Mucosa of stomach (tissue), 1 donor: ENCODE data around the gene B9D1.
A peak's percentile ranks its signal among the peaks of the same experiment; 100 is the strongest.
"Not testable (repeated sequence)": the region's sequence is repeated elsewhere in the genome, so short reads cannot be mapped to it uniquely, and the experiment has no call there.

Source experiments
- H3K27me3 ChIP-seq: one replicate; pipeline ENCODE4 v1.7.0; 2013; ENCODE audit warnings: mild to moderate bottlenecking, low read length; ENCODE audit not compliant: control insufficient read depth, insufficient read depth
- H3K36me3 ChIP-seq: one replicate; pipeline ENCODE4 v1.7.0; 2013; ENCODE audit warnings: low read length; ENCODE audit not compliant: control insufficient read depth, insufficient read depth
- H3K4me1 ChIP-seq: one replicate; pipeline ENCODE4 v1.7.0; 2013; ENCODE audit warnings: mild to moderate bottlenecking, low read length; ENCODE audit not compliant: control insufficient read depth, insufficient read depth
- H3K4me3 ChIP-seq: one replicate; pipeline ENCODE4 v1.7.0; 2013; ENCODE audit warnings: low read length
- H3K9ac ChIP-seq: one replicate; pipeline ENCODE4 v1.7.0; 2013; ENCODE audit warnings: mild to moderate bottlenecking, low read length, moderate library complexity
- H3K9me3 ChIP-seq: one replicate; pipeline ENCODE4 v1.7.0; 2013; ENCODE audit warnings: mild to moderate bottlenecking, low read length, moderate library complexity; ENCODE audit not compliant: control insufficient read depth
- donor health status: Pancreatic carcinoma.

The B9D1 gene

GRCh38 chr17:19359856-19360255 is 2.7 kb downstream of the B9D1 start:
- Histone ChIP-seq H3K9me3 (no peaks in the 10 kb centered on the region), H3K36me3 (peaks cover 5% of the 10 kb centered on the region), H3K9ac (no peak overlapping the region), H3K4me1 (peaks cover 7% of the 10 kb centered on the region), H3K27me3 (no peaks in the 10 kb centered on the region), H3K4me3 (no peak overlapping the region)

- no peak overlapping the region for H3K4me3 ChIP-seq
- peaks cover 7% of the 10 kb centered on the region for H3K4me1 ChIP-seq
- H3K9me3 ChIP-seq, result no peaks in the 10 kb centered on the region
- peaks cover 5% of the 10 kb centered on the region for H3K36me3 ChIP-seq
- H3K27me3 ChIP-seq, result no peaks in the 10 kb centered on the region
- no peak overlapping the region for H3K9ac ChIP-seq
Observed at GRCh38 chr17:19359151-19359550, 3.4 kb downstream of the B9D1 start.

- peaks cover 5% of the 10 kb centered on the region for H3K36me3 ChIP-seq
- H3K9me3 ChIP-seq, result no peaks in the 10 kb centered on the region
- no peak overlapping the region for H3K4me3 ChIP-seq
- no peak overlapping the region for H3K9ac ChIP-seq
- H3K4me1 ChIP-seq, result peaks cover 7% of the 10 kb centered on the region
- H3K27me3 ChIP-seq, result no peaks in the 10 kb centered on the region
Observed at GRCh38 chr17:19357761-19358160, 4.8 kb downstream of the B9D1 start.

- no peak overlapping the region for H3K4me3 ChIP-seq
- peaks cover 7% of the 10 kb centered on the region for H3K4me1 ChIP-seq
- H3K36me3 ChIP-seq, result peaks cover 5% of the 10 kb centered on the region
- no peaks in the 10 kb centered on the region for H3K27me3 ChIP-seq
- no peak overlapping the region for H3K9ac ChIP-seq
- no peaks in the 10 kb centered on the region for H3K9me3 ChIP-seq
Observed at GRCh38 chr17:19357351-19357750, 5.2 kb downstream of the B9D1 start.

- Histone ChIP-seq H3K9me3 (no peaks in the 10 kb centered on the region), H3K9ac (no peak overlapping the region), H3K27me3 (no peaks in the 10 kb centered on the region), H3K36me3 (peaks cover 5% of the 10 kb centered on the region), H3K4me1 (no peaks in the 10 kb centered on the region), H3K4me3 (no peak overlapping the region)
Observed at GRCh38 chr17:19354748-19355147, 7.8 kb downstream of the B9D1 start.

GRCh38 chr17:19353401-19353800 is 9.1 kb downstream of the B9D1 start:
- not testable (repeated sequence) for H3K9ac ChIP-seq, H3K27me3 ChIP-seq, H3K9me3 ChIP-seq, H3K36me3 ChIP-seq, H3K4me1 ChIP-seq, H3K4me3 ChIP-seq

- Histone ChIP-seq H3K36me3 (no peaks in the 10 kb centered on the region), H3K4me3 (no peak overlapping the region), H3K9me3 (no peaks in the 10 kb centered on the region), H3K4me1 (peaks cover 29% of the 10 kb centered on the region), H3K9ac (no peak overlapping the region), H3K27me3 (no peaks in the 10 kb centered on the region)
Observed at GRCh38 chr17:19348806-19349205, 13.7 kb downstream of the B9D1 start.

GRCh38 chr17:19348081-19348650 is 14.4 kb downstream of the B9D1 start:
- H3K9ac ChIP-seq, result no peak overlapping the region
- no peaks in the 10 kb centered on the region for H3K36me3 ChIP-seq
- no peak overlapping the region for H3K4me3 ChIP-seq

GRCh38 chr17:19347323-19348080 is 15.0 kb downstream of the B9D1 start:
- no peaks in the 10 kb centered on the region for H3K36me3 ChIP-seq
- peaks cover 29% of the 10 kb centered on the region for H3K4me1 ChIP-seq
- H3K27me3 ChIP-seq, result no peaks in the 10 kb centered on the region
- H3K4me3 ChIP-seq, result no peak overlapping the region
- H3K9me3 ChIP-seq, result no peaks in the 10 kb centered on the region
- H3K9ac ChIP-seq, result peak overlapping the region; percentile 29

More at GRCh38 chr17:19348081-19348650, 14.4 kb downstream of the B9D1 start:
- Histone ChIP-seq H3K4me1 (peaks cover 29% of the 10 kb centered on the region), H3K27me3 (no peaks in the 10 kb centered on the region), H3K9me3 (no peaks in the 10 kb centered on the region)

GRCh38 chr17:19346351-19347255 is 15.9 kb downstream of the B9D1 start:
- H3K4me1 ChIP-seq, result peaks cover 29% of the 10 kb centered on the region
- no peak overlapping the region for H3K4me3 ChIP-seq
- no peak overlapping the region for H3K9ac ChIP-seq

GRCh38 chr17:19345486-19346350 is 16.8 kb downstream of the B9D1 start:
- Histone ChIP-seq H3K27me3 (no peaks in the 10 kb centered on the region), H3K4me3 (no peak overlapping the region), H3K9ac (no peak overlapping the region), H3K9me3 (no peaks in the 10 kb centered on the region), H3K36me3 (no peaks in the 10 kb centered on the region), H3K4me1 (peaks cover 29% of the 10 kb centered on the region)

More at GRCh38 chr17:19346351-19347255, 15.9 kb downstream of the B9D1 start:
- Histone ChIP-seq H3K27me3 (no peaks in the 10 kb centered on the region), H3K36me3 (no peaks in the 10 kb centered on the region), H3K9me3 (no peaks in the 10 kb centered on the region)
